H1 (cell line): ENCODE results near the gene SLC7A6OS. TPM values are rescaled to one million over a fixed set of nuclear protein-coding genes. Genes with fewer than 3 reads are reported as not detected.

Source experiments
- CTCF ChIA-PET: fragments of 300-600 bp; sonication (Branson Sonifier 250); formaldehyde crosslinking; loops from one replicate; lab custom pipeline; 2021; ENCODE audit not compliant: partially characterized antibody; lab: Charles Lee
- POLR2A ChIA-PET: fragments of 300-600 bp; sonication (Branson Sonifier 250); formaldehyde crosslinking; loops from one replicate; lab custom pipeline; 2021; ENCODE audit warnings: inconsistent platforms; ENCODE audit not compliant: partially characterized antibody; lab: Charles Lee
- DNase-seq, 2 experiments: peaks; one replicate each; pipeline versions ENCODE4 v3.0.0 to v3.0.0-alpha.2; 2010 to 2022; ENCODE audit warnings: low spot score in 2 of 2, low read depth in 1 of 2, mixed read lengths in 1 of 2
- FAIRE-seq: peaks from 2 replicates; lab custom pipeline; 2011; peaks lifted over from hg19 to GRCh38; lab: Jason Lieb, UNC
- H2AFZ ChIP-seq: 2 replicates; pipeline ENCODE4 v1.8.1; 2012; ENCODE audit warnings: low read length, inconsistent platforms
- H2AK5ac ChIP-seq: 2 replicates; pipeline ENCODE4 v1.6.1; 2013; ENCODE audit warnings: low read depth, low read length
- H2BK120ac ChIP-seq: replicated peaks from 2 replicates; pipeline ENCODE3; 2013; ENCODE audit warnings: low read depth, low read length, inconsistent platforms
- H2BK12ac ChIP-seq: 2 replicates; pipeline ENCODE4 v1.6.1; 2013; ENCODE audit warnings: low read depth, low read length
- H2BK15ac ChIP-seq: 2 replicates; pipeline ENCODE4 v1.6.1; 2013; ENCODE audit warnings: low read length
- H2BK20ac ChIP-seq: 2 replicates; pipeline ENCODE4 v1.6.1; 2013; ENCODE audit warnings: low read length
- H2BK5ac ChIP-seq: 2 replicates; pipeline ENCODE4 v1.6.1; 2013; ENCODE audit warnings: low read depth, low read length
- H3K14ac ChIP-seq: 2 replicates; pipeline ENCODE4 v1.6.1; 2013; ENCODE audit warnings: inconsistent platforms; ENCODE audit not compliant: insufficient read length
- H3K18ac ChIP-seq: 2 replicates; pipeline ENCODE4 v1.6.1; 2013; ENCODE audit warnings: low read length; ENCODE audit errors: extremely low read depth
- H3K23ac ChIP-seq: 2 replicates; pipeline ENCODE4 v1.6.1; 2013; ENCODE audit warnings: inconsistent platforms; ENCODE audit not compliant: insufficient read length
- H3K23me2 ChIP-seq: 2 replicates; pipeline ENCODE4 v1.6.1; 2013; ENCODE audit warnings: low read depth, low read length
- H3K27ac ChIP-seq: 2 replicates; pipeline ENCODE4 v1.6.1; 2011; ENCODE audit warnings: low read depth, low read length, inconsistent platforms
- H3K27me3 ChIP-seq, 4 experiments: replicated peaks in 1 of 4; 1 replicate in 1 of 4; 2 replicates in 3 of 4; pipeline versions ENCODE4 v1.6.1 to v1.8.1; 2011 to 2013; ENCODE audit warnings: low read length in 3 of 4, mild to moderate bottlenecking in 3 of 4, inconsistent platforms in 2 of 4, mixed read lengths in 2 of 4, moderate library complexity in 1 of 4; ENCODE audit not compliant: control insufficient read depth in 3 of 4, insufficient read depth in 3 of 4; ENCODE audit errors: extremely low read depth in 1 of 4
- H3K36me3 ChIP-seq, 4 experiments: 2 replicates each; pipeline versions ENCODE4 v1.6.1 to v1.8.1; 2011 to 2013; ENCODE audit warnings: mild to moderate bottlenecking in 4 of 4, low read length in 3 of 4, moderate library complexity in 2 of 4, control low read depth in 1 of 4, inconsistent platforms in 1 of 4; ENCODE audit not compliant: insufficient read depth in 4 of 4, control insufficient read depth in 2 of 4
- H3K4ac ChIP-seq: replicated peaks from 2 replicates; pipeline ENCODE3; 2013; ENCODE audit warnings: low read length, low read depth, mixed read lengths, inconsistent platforms; ENCODE audit not compliant: insufficient read length
- H3K4me1 ChIP-seq, 4 experiments: replicated peaks in 1 of 4; 1 replicate in 1 of 4; 2 replicates in 3 of 4; pipeline versions ENCODE4 v1.6.1 to v1.8.1; 2011 to 2013; ENCODE audit warnings: low read length in 3 of 4, inconsistent platforms in 2 of 4, mixed read lengths in 1 of 4; ENCODE audit not compliant: insufficient read depth in 4 of 4, control insufficient read depth in 3 of 4
- H3K4me2 ChIP-seq, 2 experiments: 2 replicates each; pipeline versions ENCODE4 v1.6.1 to v1.8.1; 2011 to 2013; ENCODE audit warnings: low read depth in 2 of 2, low read length in 2 of 2, control low read depth in 1 of 2, inconsistent platforms in 1 of 2, mild to moderate bottlenecking in 1 of 2; ENCODE audit not compliant: insufficient read depth in 1 of 2
- H3K4me3 ChIP-seq, 4 experiments: fragments of 200-600, 300-600 bp in 1 of 4; sonication (generic), shearing (Covaris generic), sonication (Bioruptor Twin) in 1 of 4; 2 replicates each; pipeline versions ENCODE4 v1.5.1 to v1.8.1; 2011 to 2016; ENCODE audit warnings: low read length in 4 of 4, low read depth in 3 of 4, control low read depth in 2 of 4, inconsistent platforms in 2 of 4, mild to moderate bottlenecking in 2 of 4, mixed read lengths in 1 of 4, moderate library complexity in 1 of 4; ENCODE audit not compliant: insufficient read depth in 2 of 4; ENCODE audit errors: extremely low read depth in 1 of 4
- H3K56ac ChIP-seq: replicated peaks from 2 replicates; pipeline ENCODE3; 2013; ENCODE audit warnings: low read depth, mild to moderate bottlenecking, mixed read lengths, low read length, inconsistent platforms; ENCODE audit not compliant: insufficient read length
- H3K79me1 ChIP-seq: 2 replicates; pipeline ENCODE4 v1.6.1; 2013; ENCODE audit warnings: low read depth, low read length, control low read depth
- H3K79me2 ChIP-seq, 2 experiments: 2 replicates each; pipeline versions ENCODE4 v1.6.1 to v1.8.1; 2012 to 2013; ENCODE audit warnings: low read length in 2 of 2, mild to moderate bottlenecking in 2 of 2, inconsistent platforms in 1 of 2; ENCODE audit not compliant: insufficient read depth in 2 of 2, control insufficient read depth in 1 of 2
- H3K9ac ChIP-seq, 4 experiments: replicated peaks in 1 of 4; 1 replicate in 1 of 4; 2 replicates in 3 of 4; pipeline versions ENCODE4 v1.6.1 to v1.8.1; 2011 to 2013; ENCODE audit warnings: low read depth in 3 of 4, low read length in 3 of 4, control low read depth in 2 of 4, mild to moderate bottlenecking in 2 of 4, moderate library complexity in 2 of 4, inconsistent platforms in 1 of 4; ENCODE audit errors: extremely low read depth in 1 of 4
- H3K9me3 ChIP-seq, 2 experiments: 2 replicates each; pipeline versions ENCODE4 v1.6.1 to v1.8.1; 2012 to 2013; ENCODE audit warnings: mild to moderate bottlenecking in 2 of 2, moderate library complexity in 2 of 2, control low read depth in 1 of 2, inconsistent platforms in 1 of 2, low read depth in 1 of 2, low read length in 1 of 2, mixed read lengths in 1 of 2; ENCODE audit not compliant: insufficient read depth in 2 of 2
- H4K20me1 ChIP-seq, 2 experiments: replicated peaks in 1 of 2; 2 replicates each; pipeline versions ENCODE3 to v1.8.1; 2011 to 2013; ENCODE audit warnings: inconsistent platforms in 2 of 2, low read length in 2 of 2, mild to moderate bottlenecking in 1 of 2; ENCODE audit not compliant: insufficient read depth in 2 of 2, control insufficient read depth in 1 of 2
- H4K5ac ChIP-seq: 2 replicates; pipeline ENCODE4 v1.6.1; 2013; ENCODE audit warnings: low read length, low read depth, mixed read lengths, inconsistent platforms; ENCODE audit not compliant: insufficient read length
- H4K8ac ChIP-seq: 2 replicates; pipeline ENCODE4 v1.8.0; 2013; ENCODE audit warnings: mild to moderate bottlenecking, moderate library complexity, low read length, inconsistent platforms; ENCODE audit not compliant: insufficient read depth; ENCODE audit errors: extremely low read depth
- H4K91ac ChIP-seq: replicated peaks from 2 replicates; pipeline ENCODE3; 2013; ENCODE audit warnings: low read length, mixed read lengths, inconsistent platforms; ENCODE audit not compliant: insufficient read length
- NANOG ChIP-seq: IDR thresholded peaks from 2 replicates; pipeline ENCODE4 v1.6.1; 2011; ENCODE audit warnings: low read length, low read depth, mild to moderate bottlenecking, inconsistent platforms; ENCODE audit not compliant: insufficient read depth, poor library complexity, severe bottlenecking
- SUZ12 ChIP-seq: fragments of 200-600 bp; sonication (generic); IDR thresholded peaks from 2 replicates; pipeline ENCODE4 v1.6.1; 2012; ENCODE audit warnings: mild to moderate bottlenecking, inconsistent platforms, low read length, moderate library complexity, mixed read lengths
- YY1 ChIP-seq: IDR thresholded peaks from 2 replicates; pipeline ENCODE4 v1.6.1; 2011; ENCODE audit warnings: low read depth, mild to moderate bottlenecking, low read length
- WGBS, 2 experiments: shearing (Covaris generic) in 1 of 2; methylation state at CpG; one replicate each; pipeline versions ENCODE4 v1.1.6 to v1.1.7; 2013 to 2015; ENCODE audit warnings: low lambda C conversion rate in 2 of 2, mixed read lengths in 2 of 2, inconsistent platforms in 1 of 2, low coverage in 1 of 2, missing lambda C conversion rate in 1 of 2; ENCODE audit not compliant: insufficient replicate concordance in 2 of 2, insufficient coverage in 1 of 2, insufficient read length in 1 of 2; ENCODE audit errors: extremely low coverage in 1 of 2, missing lambda C conversion rate in 1 of 2; 5-methylcytosine and 5-hydroxymethylcytosine counted together
- polyA plus RNA-seq, 7 experiments: library from polyadenylated mRNA; depleted of rRNA in 3 of 7; stranded (reverse) in 5 of 7; unstranded in 2 of 7; fragments of >200 nt in 5 of 7; fragments of 200-250 nt in 2 of 7; gene quantifications; 1 replicate in 5 of 7; 2 replicates in 1 of 7; 4 replicates in 1 of 7; pipeline versions ENCODE4 v1.2.1 to v1.2.3, GENCODE V29; 2011 to 2013; ENCODE audit warnings: missing spikeins in 2 of 7, mixed read lengths in 2 of 7
- total RNA-seq: library from RNA; stranded (reverse); fragmentation: NEBNext Ultra II Directional; extraction: Animal tissue kit (Norgen Biotek cat#: 25700); gene quantifications from 2 replicates; pipeline ENCODE4 v1.2.1, GENCODE V29; 2021

SLC7A6OS gene
- total and polyA plus RNA-seq, 2 of the 8 experiments (the other 6 are each of a cell fraction or from before 2014, with no cell fraction given) = 7.3 to 21.3 TPM

DNA sequence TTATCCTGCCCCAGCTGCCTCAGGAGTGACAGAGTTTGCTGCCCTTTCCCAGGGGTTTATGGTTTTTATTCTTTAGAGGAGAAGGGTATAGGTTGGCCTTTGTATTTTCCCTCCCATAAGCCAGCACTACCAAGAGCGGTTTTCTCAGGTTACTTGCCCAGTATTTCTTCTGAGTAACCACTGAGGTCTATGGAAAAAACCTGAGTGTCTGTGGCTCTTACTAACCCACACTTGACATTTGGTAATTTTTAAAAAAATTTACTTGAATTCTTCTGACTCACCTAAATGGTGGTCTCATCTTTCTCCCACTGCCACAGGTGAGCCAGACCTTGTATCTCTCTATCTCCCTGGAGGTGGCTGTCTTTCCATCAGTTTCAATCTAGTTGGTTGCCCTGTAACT, 40.4 kb downstream of the SLC7A6OS start:
- H3K79me1 ChIP-seq = peaks cover 12% of the 10 kb centered on the region
- H3K27ac ChIP-seq = no peak overlapping the region
- H2BK5ac ChIP-seq = no peak overlapping the region
- no peak overlapping the region for H2BK20ac ChIP-seq
- no peak overlapping the region for H4K8ac ChIP-seq
- no peak overlapping the region for H4K91ac ChIP-seq
- H3K27me3 ChIP-seq = peaks cover 0 to under 1% (median 0%) of the 10 kb centered on the region in 4 experiments; a peak in 1 of 7 replicates
- no peak overlapping the region for H3K56ac ChIP-seq
- peaks cover 0 to 3% (median 2%) of the 10 kb centered on the region in 4 experiments; a peak in 4 of 7 replicates for H3K4me1 ChIP-seq
- H4K5ac ChIP-seq = no peak overlapping the region
- ChIA-PET POLR2A (interaction anchor here (2.5 kb wide), 1 partner anchor 41 kb away, joined by 11 read pairs; the partner anchor contains the start of genes PRMT7 and SLC7A6OS), CTCF (interaction anchor here (1.2 to 8.5 kb wide), 2 partner anchors 9 to 40 kb away, joined by 3 to 63 read pairs; partner anchors contain the start of genes PRMT7 and SLC7A6OS)
- peaks cover 0 to 2% (median 0%) of the 10 kb centered on the region in 4 experiments; a peak in 2 of 8 replicates for H3K36me3 ChIP-seq
- no peak overlapping the region for H2BK120ac ChIP-seq
- FAIRE-seq (no peak), DNase-seq (no peak)
- H3K79me2 ChIP-seq = peaks cover 0 to 30% of the 10 kb centered on the region in 2 experiments; a peak in 3 of 4 replicates
- H3K4ac ChIP-seq = no peak overlapping the region
- no peak overlapping the region for H2AFZ ChIP-seq
- H4K20me1 ChIP-seq = no peaks in the 10 kb centered on the region
- no peak overlapping the region for H3K4me2 ChIP-seq
- H3K23me2 ChIP-seq = peaks cover under 1% of the 10 kb centered on the region; the same call in 1 of the 2 replicates
- no peak overlapping the region for H3K9ac ChIP-seq
- WGBS, 2 experiments = 0% methylated on average over 1 of the region's 1 CpG; no CpG with 5 or more reads in 1 of the 2 experiments
- H3K23ac ChIP-seq = no peak overlapping the region
- H3K9me3 ChIP-seq = no peaks in the 10 kb centered on the region
- H2AK5ac ChIP-seq = no peak overlapping the region
- TF ChIP-seq YY1 (no peak), SUZ12 (no peak), NANOG (no peak)
- H3K18ac ChIP-seq = no peak overlapping the region
- no peak overlapping the region for H2BK15ac ChIP-seq
- H2BK12ac ChIP-seq = no peak overlapping the region
- H3K14ac ChIP-seq = no peak overlapping the region
- H3K4me3 ChIP-seq = no peak overlapping the region
